Measurements from ENCODE around the gene OLFM1.
"Not testable (repeated sequence)": the region's sequence is repeated elsewhere in the genome, so short reads cannot be mapped to it uniquely, and the experiment has no call there.

OLFM1 gene

GRCh38 chr9:135060461-135061116, 26.9 kb upstream of the OLFM1 start:
- no peak for DNase-seq

GRCh38 chr9:135061441-135061840, 26.0 kb upstream of the OLFM1 start:
- DNase-seq = no peak

GRCh38 chr9:135062254-135062653, 25.2 kb upstream of the OLFM1 start:
- no peak for DNase-seq

- DNase-seq = not testable (repeated sequence)
Measured at GRCh38 chr9:135063466-135063865, 24.0 kb upstream of the OLFM1 start.

- DNase-seq = not testable (repeated sequence)
Measured at GRCh38 chr9:135063888-135064287, 23.6 kb upstream of the OLFM1 start.

- DNase-seq = no peak
Measured at GRCh38 chr9:135065151-135065550, 22.3 kb upstream of the OLFM1 start.

- DNase-seq = no peak
Measured at GRCh38 chr9:135065804-135066203, 21.7 kb upstream of the OLFM1 start.

- DNase-seq = no peak
Measured at GRCh38 chr9:135066291-135066690, 21.2 kb upstream of the OLFM1 start.

- no peak for DNase-seq
Measured at GRCh38 chr9:135067096-135067710, 20.3 kb upstream of the OLFM1 start.

GRCh38 chr9:135068776-135069415, 18.6 kb upstream of the OLFM1 start:
- no peak for DNase-seq

- DNase-seq = no peak
Measured at GRCh38 chr9:135069558-135070197, 17.8 kb upstream of the OLFM1 start.

- DNase-seq = no peak
Measured at GRCh38 chr9:135070198-135070951, 17.1 kb upstream of the OLFM1 start.

- no peak for DNase-seq
Measured at GRCh38 chr9:135070964-135071735, 16.3 kb upstream of the OLFM1 start.

GRCh38 chr9:135073081-135073740, 14.3 kb upstream of the OLFM1 start:
- no peak for DNase-seq

- no peak for DNase-seq
Measured at GRCh38 chr9:135073741-135074305, 13.6 kb upstream of the OLFM1 start.

- no peak for DNase-seq
Measured at GRCh38 chr9:135074354-135075233, 12.9 kb upstream of the OLFM1 start.

GRCh38 chr9:135075234-135076142, 12.0 kb upstream of the OLFM1 start:
- peak; percentile 59 for DNase-seq

- no peak for DNase-seq
Measured at GRCh38 chr9:135076143-135076875, 11.2 kb upstream of the OLFM1 start.
